ENCODE data around the gene CHST1.

The CHST1 gene, protein sequence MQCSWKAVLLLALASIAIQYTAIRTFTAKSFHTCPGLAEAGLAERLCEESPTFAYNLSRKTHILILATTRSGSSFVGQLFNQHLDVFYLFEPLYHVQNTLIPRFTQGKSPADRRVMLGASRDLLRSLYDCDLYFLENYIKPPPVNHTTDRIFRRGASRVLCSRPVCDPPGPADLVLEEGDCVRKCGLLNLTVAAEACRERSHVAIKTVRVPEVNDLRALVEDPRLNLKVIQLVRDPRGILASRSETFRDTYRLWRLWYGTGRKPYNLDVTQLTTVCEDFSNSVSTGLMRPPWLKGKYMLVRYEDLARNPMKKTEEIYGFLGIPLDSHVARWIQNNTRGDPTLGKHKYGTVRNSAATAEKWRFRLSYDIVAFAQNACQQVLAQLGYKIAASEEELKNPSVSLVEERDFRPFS

DNA sequence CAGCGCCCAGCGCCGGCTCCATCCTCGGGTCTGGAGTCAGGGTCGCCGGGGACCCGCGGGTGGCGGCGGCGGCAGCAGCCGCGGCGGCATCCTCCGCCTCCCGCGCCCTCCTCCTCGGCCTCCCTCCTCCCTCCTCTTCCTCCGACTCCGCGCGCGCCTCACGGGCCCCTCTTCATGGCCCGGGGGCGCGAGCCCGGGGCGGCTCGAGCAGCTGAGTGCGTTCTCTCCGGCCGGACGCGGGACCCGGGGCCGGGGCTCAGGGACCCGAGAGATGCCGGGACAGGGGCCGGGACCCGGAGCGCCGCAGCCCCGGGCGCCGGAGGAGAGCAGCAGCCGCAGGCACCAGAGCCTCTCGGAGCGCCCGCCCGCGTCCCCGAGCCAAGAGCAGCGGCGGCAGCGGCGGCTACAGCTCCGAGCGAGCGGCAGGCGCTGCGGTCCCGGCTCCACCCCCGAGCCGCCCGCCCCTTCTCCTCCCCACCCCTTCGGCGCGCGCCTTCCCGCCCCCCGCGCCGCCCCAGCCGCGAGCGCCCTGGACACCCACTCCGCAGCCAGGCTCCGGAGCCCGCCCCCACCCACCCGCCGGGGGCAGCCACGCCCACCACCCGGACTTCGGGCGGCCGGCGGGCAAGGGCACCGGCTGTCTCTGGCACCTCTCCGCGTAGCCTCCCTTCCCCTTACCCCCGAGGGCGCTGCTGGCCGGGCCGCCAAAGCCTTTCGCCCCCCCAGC is at the start of gene CHST1:
TSS of gene CHST1 (minus strand) at position 417 of the 727 bp plus-strand sequence. CDS start 14,699 bp downstream, outside the sequence.
- peak in 2 of 3 donors; percentile 17 to 57 for DNase-seq

DNA sequence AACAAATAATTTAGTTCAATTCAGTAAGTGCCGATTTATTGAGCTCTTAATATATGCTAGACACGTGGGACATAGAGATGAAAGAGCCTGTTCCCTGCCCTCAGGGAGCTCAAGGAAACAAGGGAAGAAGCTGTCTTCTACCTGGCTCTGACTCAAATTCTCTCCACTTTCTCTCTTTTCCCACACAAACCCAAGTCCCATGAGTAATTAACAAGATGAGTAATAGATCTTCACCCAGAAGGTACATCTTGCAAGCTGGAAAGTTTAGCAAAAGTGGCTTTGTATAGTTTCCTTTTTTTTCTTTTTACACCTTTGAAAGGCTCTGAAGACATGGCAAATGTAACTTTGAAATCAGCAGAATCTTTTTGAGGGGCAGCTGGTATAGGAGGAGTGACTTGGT is 48.2 kb upstream of the CHST1 start:
- DNase-seq, result no peak

DNA sequence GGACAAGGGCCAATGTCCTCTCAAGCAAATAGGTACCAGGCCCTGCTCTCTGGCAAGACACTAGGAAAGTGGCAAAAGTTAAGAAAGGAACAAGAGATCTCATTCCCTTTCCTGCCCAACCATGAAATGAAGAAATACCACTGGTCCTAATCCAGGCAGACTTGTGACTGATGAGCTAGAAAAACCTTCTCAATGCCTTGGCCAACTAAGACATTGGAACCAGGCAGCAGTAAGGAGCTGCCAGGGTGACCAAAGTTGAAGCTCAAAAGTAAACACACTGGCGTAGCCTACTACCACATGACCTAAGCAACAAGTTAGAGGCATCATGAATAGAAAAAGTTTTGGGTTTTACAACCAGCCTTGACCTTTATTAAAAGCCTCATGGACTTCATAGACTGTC is 45.1 kb upstream of the CHST1 start:
- no peak for DNase-seq

DNA sequence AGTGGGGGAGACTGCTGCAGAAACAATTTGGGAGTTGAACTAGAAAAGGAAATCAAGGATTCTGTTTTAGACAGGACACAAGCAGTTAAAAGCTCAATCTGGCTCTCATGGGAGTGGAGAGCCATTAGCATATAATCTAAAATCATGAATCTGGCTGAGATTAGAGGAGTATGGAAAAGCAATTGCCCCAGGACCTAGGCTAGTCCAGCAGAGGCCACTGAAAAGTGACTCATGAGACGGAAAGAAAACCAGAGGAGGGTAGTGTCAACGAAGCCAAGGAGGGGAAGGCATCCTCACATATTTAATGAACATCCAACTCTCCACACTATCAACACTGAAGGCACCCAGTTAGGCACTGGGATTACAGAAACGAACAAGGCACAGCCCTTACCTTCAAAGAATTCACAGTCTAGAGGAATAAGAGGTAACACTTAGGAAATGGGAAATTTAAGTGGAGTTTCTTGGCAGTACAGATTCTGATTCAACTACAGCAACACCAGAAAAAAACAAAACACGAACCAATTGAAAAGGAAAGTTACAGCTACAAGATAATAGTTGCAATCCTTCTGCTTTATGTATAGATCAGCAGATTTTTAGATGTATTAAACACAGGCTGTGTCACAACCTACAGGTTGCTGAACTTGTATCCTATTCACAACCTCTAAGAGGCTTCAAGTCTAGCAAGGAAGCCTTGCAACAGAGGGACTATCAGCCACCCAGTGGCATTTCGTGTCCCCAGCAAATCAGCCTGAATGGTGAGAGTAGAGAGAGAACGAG is 43.7 kb upstream of the CHST1 start:
- DNase-seq, result no peak

DNA sequence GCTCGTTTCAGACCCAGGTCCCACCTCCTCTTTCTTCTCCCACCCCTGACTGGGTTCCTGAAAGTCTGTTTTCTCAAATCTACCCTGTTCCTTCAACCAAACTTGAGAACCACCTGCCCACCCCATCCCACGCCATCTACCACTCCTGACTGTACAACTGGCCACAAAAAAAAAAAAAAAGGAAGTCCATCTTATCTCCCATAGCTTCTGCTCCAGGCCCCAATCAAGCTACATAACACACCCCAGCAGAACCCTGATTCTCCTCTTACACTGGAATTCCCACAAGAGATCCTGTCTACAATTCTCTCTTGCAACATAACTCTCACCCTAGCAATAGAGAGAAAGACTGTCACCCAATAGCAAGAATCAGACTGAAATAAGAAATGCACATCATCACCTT is 39.2 kb upstream of the CHST1 start:
- peak in 1 of 3 donors; percentile 6 for DNase-seq

DNA sequence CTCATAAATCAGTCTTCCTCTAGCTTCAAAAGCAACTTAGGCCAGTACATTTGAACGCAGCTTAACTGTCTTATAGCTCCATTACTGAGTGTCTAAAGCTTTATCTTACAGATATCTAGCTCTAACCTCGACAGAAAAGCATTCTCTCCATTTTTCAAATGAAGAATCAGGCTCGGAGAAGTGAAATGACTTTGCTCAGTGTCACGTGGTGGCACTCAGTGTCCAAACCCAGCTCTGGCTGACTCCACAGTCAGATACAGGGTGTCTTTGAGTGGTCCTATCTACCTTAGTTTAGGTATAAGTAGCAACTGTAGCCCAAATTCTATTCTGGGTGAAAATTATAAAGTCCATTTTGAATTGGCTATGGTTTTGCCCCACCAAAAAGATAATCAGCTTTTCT is 38.7 kb upstream of the CHST1 start:
- no peak for DNase-seq

DNA sequence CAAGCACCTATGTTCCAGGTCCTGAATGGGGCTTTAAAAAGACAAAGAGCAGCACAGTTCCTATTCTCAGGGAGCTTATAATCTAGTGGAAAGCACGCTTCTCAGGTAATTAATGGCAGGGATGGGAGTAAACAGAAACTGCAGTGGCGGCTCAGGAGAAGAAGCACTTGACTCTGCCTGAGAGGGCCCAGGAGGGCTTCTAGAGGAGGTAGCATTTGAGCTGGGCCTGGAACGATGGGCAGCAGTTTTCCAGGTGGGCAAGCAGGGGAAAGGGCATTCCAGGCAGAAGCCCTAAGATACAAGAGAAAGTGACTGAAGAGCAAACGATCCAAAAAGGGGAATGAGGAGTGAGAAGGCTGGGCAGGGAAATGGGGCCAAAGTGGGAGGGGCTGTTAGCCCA is 37.1 kb upstream of the CHST1 start:
- DNase-seq, result no peak

DNA sequence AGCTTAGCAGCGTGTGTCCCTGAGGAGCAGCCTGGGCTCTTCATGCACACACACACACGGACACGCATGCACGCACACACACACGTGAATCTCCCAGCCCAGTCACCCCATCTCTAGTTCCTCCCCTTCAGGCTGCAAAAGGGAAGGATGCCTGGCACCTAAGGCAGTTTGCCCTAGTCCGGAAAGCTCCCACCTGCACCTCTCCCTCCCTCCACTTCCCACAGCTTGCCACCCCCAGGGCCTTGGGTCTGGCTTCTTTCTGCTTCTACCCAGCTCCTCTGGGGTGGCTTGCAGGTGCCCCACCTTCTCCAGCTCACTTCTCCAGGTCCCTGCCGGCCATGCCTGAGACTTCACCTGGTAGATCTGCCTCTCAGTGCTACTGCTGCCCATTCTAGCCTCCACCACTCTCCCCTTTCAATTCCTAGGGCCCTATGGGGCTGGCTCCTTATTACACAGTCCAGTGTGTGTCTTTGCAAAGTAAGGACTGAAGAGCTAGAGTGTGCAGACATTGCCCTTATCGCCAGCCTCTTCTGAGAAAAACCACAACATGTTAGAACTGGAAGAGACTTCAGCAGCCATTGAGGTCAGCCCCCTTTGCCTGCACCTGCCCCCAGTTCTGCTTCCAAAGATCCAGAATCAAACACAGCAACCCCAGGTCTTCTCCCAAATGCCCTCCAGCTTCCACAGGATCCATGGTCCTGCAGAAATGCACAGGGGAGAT is 33.5 kb upstream of the CHST1 start:
- no peak for DNase-seq

DNA sequence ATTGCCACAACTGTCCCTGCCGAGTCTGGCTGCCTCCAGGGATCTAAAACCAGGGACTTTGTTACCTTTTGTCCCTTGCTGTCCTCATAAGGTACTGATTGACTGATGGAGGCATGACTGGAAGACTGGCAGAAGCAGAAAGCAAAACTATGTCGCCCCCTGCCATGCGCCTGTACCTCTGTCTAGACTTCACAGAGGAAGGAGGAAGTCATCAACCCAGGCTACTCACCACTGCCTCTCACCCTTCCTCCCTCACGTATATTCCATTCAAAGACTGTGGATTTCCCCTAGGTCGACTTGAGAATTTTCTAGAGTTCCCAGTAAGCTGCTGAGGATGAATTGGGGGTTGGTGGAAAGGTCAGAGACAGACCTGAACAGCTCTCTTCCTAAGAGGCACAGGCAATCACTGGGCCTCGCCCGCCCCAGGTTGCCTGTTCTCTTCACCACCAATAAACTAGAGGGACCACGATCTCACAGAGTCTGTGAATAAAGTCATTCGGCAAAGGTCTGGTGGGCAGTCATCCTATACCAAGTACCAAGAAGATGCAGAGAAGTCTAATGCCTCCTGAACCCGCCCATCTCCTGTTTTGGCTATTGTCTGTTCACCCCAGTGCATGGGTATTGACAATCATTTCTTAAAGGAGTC is 27.5 kb upstream of the CHST1 start:
- DNase-seq, result no peak

DNA sequence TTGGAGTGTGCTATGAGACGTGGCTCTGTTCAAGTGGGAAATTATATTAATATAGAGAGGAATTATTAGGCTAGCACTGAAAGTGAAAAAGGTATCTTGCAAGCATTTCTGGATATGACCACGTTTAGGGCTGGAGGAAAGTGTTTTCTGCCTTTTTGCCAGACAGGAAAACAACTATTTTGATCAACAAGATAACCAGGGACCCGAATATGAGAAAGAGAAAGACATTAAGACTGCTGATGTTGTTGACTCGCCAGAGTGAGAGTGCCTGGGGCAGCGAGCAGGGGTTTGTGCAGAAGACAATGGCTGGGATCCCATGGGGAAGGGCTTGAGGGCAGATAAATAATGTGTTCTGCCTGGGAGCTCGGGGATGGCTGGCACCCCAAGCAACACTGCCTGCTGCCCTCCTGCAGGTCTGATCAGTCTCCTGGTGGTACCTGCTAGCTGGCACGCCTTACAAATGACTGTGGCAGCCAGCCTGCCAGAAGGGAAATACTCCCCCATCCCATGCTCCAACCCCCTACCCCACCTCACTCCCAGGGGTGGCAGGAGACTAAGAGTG is 23.1 kb upstream of the CHST1 start:
- DNase-seq, result no peak

DNA sequence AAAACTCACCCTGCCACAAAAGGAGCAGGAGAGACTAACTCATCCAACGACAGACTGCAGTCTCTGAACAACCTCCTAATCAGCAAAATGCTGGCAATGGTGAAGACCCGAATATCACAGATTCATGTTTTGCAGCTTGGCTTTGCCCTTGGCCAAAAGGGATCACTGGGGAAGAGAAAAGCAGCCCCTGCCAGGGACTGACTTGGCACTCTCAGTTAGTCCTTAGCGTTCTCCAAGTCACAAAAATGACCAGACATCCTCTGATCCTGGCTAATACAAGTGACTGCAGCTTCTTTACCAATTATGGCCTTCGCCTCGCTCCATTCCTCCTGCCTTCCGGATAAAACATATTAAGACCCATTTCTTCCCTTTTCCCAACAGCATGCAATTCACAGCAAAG is 22.4 kb upstream of the CHST1 start:
- DNase-seq, result no peak

DNA sequence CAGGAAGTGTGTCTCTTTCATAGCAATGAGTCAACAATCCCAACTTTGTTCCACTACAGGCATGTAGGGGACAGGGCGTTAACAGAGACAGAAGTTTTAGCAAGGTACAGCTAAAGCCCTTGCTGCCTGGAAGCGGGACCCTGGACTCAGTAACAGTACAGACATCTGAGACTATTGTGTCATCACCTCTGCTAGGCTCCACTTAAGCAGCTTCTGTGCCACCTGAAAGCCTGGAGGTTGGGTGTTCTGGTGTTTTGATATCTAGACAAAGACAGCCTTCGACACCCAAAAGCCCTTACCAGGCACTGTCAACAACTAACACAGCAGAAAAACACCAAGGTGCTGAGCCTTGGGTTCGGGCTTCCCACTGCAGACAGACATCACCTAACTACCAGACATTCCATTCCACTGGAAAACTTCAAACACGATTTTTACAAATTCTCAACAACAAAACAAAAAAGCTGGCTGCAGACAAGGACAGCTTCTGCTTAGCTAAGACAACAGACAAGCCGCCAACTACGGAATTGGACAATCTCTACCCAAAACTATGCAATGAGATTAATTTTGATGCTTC is 20.6 kb upstream of the CHST1 start:
- no peak for DNase-seq

DNA sequence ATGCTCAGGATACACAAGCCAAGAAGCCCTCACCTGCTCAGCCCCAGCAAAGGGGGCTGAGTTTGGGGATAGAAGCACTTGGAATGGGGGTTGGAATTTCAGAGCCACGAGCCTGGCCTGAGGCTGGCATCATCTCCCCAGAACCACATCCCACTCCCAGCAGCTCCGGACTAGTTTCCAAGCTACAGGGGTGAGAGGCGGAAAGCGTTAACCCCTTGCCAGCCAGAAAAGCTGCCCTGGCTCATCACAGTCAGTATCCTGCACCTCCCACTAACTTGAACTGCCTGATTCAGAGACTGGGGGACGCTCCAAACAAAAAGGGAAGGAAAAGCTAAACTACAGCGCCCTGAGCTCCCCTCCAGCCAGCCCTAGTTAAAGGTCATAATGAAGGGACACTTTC is 19.0 kb upstream of the CHST1 start:
- no peak for DNase-seq

DNA sequence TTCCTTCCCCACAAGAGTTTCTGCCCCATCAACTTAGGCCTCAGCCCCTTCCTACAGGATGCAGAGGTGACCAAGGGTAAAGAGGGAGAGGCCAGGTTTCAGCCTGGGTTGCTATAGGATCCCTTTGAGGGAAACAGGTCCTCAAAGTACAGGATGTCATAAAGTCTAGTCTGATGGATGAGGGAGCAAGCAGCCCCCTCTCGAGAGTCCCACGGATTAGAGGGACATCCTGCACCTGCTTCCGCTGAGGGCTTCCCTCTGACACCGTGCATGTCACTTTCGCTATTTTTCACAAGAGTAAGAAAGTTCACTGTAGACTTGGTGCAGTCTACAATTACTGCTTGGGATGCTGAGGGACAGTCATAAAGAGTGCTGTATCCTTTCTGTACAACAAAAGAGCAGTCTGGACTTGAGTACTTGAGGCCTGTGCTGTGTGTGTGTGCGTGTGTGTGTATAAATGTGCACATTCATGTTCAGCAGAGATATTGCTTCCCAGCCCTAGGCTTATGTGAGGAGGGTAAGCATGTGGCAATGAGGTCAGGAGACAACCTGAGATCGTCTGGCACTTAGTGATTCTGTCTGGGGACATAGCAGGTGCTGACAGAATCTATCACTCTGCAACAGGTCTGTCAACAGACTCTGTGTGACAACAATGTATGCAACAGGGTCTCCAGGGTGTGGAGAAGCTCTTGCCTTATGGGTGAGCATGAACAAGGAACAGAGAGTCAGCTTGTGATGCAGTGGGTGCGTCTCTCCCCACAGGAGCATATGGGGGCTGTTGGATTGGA is 18.0 kb upstream of the CHST1 start:
- DNase-seq, result no peak

DNA sequence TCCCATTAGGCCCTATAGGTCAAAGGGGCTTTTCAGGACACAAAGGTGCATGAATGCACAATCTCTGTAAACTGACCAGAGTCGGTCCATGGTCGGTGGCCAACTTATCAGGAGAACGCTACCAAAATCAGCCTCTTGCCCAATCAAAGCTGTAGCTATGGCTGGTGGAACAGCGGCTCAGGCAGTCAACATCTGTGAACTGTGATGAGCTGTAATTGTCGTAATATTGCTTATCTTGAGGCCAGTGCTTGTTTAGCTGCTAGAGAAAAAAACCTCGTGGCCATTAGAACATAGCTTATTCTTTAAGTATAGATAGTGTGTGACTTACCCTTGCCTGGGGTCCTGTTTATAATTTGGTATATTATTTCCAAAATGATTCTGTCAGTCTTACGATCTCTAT is 14.4 kb upstream of the CHST1 start:
- DNase-seq, result no peak

DNA sequence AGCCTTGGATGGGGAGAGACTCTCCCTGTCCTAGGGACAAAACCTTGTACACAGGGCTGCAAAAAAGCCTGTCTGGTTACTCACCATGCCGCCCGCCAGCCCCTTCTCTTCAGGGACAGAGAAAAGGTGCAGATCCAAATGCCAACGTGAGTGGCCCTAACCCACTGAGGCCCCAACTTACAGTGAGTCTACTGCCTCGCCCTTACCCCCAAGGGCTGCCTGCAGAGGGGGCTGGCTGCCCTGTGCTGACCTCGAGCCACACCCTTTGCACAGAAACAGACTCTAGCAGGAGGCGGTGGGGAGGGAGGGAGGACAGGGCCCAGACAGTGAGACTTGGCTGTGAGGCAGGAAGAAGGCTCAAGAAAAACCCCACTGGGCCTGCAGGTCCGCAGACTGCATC is 13.6 kb upstream of the CHST1 start:
- DNase-seq, result no peak

DNA sequence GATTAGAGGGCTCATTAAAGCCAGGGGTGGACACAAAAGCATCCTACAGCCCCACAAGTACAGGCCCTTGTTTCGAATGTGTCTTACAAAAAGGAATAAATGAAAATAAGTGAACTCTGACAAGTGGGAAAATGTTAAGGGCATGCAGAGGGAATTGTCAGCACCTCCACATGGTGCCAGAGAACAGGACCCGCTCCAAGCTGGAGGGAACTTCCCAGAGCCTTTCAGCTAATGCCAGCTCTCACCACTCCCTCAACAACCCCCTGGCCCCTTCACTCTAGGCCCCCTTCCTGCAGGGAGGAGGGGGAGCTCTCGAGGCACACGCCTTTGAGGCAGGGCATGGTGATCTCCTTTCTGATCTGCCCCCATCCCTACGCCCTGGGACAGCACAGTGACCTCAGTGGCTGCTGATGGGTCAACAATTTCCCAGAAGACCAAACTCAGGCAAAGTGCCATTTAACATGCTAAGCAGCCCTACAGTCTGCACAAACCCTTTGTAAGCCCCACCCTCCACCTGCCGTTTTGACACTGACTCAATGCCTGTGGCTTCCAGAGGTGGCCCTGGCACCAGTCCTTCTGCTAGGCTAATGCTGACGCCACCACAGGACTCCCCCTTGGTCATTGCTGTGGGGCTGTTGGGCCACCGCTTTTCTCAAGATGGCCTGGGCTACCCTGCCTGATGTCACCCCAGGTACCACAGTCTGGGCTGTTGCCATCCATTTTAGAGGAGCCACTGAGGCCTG is 12.5 kb upstream of the CHST1 start:
- DNase-seq, result no peak

DNA sequence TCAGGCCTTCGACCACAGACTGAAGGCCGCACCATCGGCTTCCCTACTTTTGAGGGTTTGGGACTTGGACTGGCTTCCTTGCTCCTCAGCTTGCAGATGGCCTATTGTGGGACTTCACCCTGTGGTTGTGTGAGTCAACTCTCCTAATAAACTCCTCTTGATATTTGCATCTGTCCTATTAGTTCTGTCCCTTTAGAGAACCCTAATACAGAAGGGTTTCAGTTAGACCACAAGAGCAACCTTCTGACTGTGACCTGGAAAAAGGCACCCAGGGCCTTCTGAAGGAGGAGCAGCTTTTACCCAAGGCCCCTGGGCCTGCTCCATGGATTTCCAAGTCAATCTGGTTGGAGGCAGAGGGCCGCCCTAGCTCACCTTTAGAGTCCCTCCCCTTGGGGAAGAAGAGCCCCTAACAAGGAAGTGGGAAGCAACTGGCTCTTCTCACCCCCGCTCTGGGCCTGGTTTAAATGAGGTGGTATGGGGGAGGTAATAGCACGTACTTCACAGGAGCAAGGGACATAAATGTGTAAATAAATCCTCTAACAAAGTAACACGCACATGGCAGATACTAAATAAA is 11.2 kb upstream of the CHST1 start:
- DNase-seq, result no peak

DNA sequence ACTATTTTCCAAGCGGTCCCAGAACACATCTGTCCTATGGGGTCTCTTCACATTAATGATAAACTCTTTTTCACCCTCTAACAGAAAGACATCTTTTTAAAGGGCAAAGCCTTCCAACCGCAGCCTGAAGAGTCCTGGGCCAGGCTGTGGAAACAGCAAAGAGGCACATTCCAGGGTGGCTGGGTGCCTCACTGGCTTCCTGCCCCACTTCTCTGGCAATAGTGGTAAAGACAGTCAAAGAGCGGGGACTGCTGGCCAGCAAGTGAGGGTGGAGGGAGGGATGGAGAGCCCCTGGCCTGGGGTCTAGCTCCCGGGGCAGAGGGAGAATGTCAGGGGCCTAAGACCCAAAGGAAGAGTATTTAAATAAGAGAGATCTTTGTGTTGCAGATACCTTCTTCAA is 10.2 kb upstream of the CHST1 start:
- DNase-seq, result no peak

Data from suppressor macrophage treated with lipopolysaccharide for 1 hour (primary cell).